WTC11 (cell line): ENCODE results near the gene RUVBL1. TPM values are rescaled to one million over a fixed set of nuclear protein-coding genes. Genes with fewer than 3 reads are reported as not detected.

Experiments used
- ATAC-seq: fragments of 200-7000 bp; cut with Tn5 transposase; 2 replicates; pipeline ENCODE4 v1.10.0; 2021; ENCODE audit warnings: mild to moderate bottlenecking, moderate library complexity
- CTCF ChIA-PET: fragments of 300-600 bp; sonication (Branson Sonifier 250); formaldehyde crosslinking; loops from one replicate; lab custom pipeline; 2021; ENCODE audit warnings: antibody characterized with exemption; lab: Charles Lee
- POLR2A ChIA-PET: fragments of 350-600 bp; sonication (Branson Sonifier 250); formaldehyde crosslinking; loops from one replicate; lab custom pipeline; 2021; ENCODE audit warnings: antibody characterized with exemption; lab: Charles Lee
- DNase-seq: peaks from one replicate; pipeline ENCODE4 v3.0.0; 2021; ENCODE audit warnings: low spot score
- H3K27ac Mint-ChIP-seq: 2 replicates; pipeline ENCODE4 v1.8.0; 2021; ENCODE audit warnings: mixed read lengths
- H3K27me3 Mint-ChIP-seq: 2 replicates; pipeline ENCODE4 v1.8.0; 2021; ENCODE audit warnings: low read depth, mild to moderate bottlenecking, moderate library complexity, mixed read lengths
- H3K36me3 Mint-ChIP-seq: 2 replicates; pipeline ENCODE4 v1.8.0; 2021; ENCODE audit warnings: mixed read lengths
- H3K4me1 Mint-ChIP-seq: 2 replicates; pipeline ENCODE4 v1.8.0; 2022; ENCODE audit warnings: mixed read lengths
- H3K4me3 Mint-ChIP-seq: 2 replicates; pipeline ENCODE4 v1.8.0; 2021; ENCODE audit warnings: mild to moderate bottlenecking, moderate library complexity, mixed read lengths
- H3K9me3 Mint-ChIP-seq: 2 replicates; pipeline ENCODE4 v1.8.0; 2021; ENCODE audit warnings: mixed read lengths
- ATF1 ChIP-seq: sonication (generic); formaldehyde crosslinking; IDR thresholded peaks from 2 replicates; pipeline ENCODE4 v1.8.1; 2023; ENCODE audit warnings: mild to moderate bottlenecking, moderate library complexity, missing genetic modification reagents
- ATF6 ChIP-seq: sonication (generic); formaldehyde crosslinking; IDR thresholded peaks from 2 replicates; pipeline ENCODE4 v1.8.1; 2023; ENCODE audit warnings: mild to moderate bottlenecking, missing genetic modification reagents
- CREB1 ChIP-seq: sonication (generic); formaldehyde crosslinking; IDR thresholded peaks from 2 replicates; pipeline ENCODE4 v1.8.0; 2023; ENCODE audit warnings: mild to moderate bottlenecking, missing genetic modification reagents
- ELF4 ChIP-seq: sonication (generic); formaldehyde crosslinking; IDR thresholded peaks from 2 replicates; pipeline ENCODE4 v1.8.1; 2022; ENCODE audit warnings: low read depth, mild to moderate bottlenecking, moderate library complexity, missing genetic modification reagents
- EMX1 ChIP-seq: fragments of 250-450 bp; sonication (Bioruptor Pico); IDR thresholded peaks from 2 replicates; pipeline ENCODE4 v1.8.0; 2021; ENCODE audit warnings: mild to moderate bottlenecking
- FOXP4 ChIP-seq: sonication (generic); formaldehyde crosslinking; IDR thresholded peaks from 2 replicates; pipeline ENCODE4 v1.8.0; 2022; ENCODE audit warnings: mild to moderate bottlenecking, missing genetic modification reagents
- GABPB1 ChIP-seq: sonication (generic); formaldehyde crosslinking; IDR thresholded peaks from 2 replicates; pipeline ENCODE4 v1.8.1; 2023; ENCODE audit warnings: mild to moderate bottlenecking, missing genetic modification reagents
- IRF2 ChIP-seq: sonication (generic); formaldehyde crosslinking; IDR thresholded peaks from 2 replicates; pipeline ENCODE4 v1.8.0; 2022; ENCODE audit warnings: low read depth, missing genetic modification reagents, borderline replicate concordance
- NR1H2 ChIP-seq: sonication (generic); formaldehyde crosslinking; IDR thresholded peaks from 2 replicates; pipeline ENCODE4 v1.9.0; 2021; ENCODE audit warnings: mild to moderate bottlenecking, moderate library complexity, missing genetic modification reagents
- NR3C1 ChIP-seq: sonication (generic); formaldehyde crosslinking; conservative IDR thresholded peaks from 2 replicates; pipeline ENCODE4 v1.8.1; 2023; ENCODE audit warnings: low read depth, mild to moderate bottlenecking, missing genetic modification reagents
- OVOL2 ChIP-seq: fragments of 250-450 bp; sonication (Bioruptor Pico); IDR thresholded peaks from 2 replicates; pipeline ENCODE4 v1.9.0; 2021; ENCODE audit warnings: mild to moderate bottlenecking, borderline replicate concordance
- PRDM15 ChIP-seq: sonication (generic); formaldehyde crosslinking; IDR thresholded peaks from 2 replicates; pipeline ENCODE4 v1.8.0; 2022; ENCODE audit warnings: missing genetic modification reagents
- PRRX2 ChIP-seq: fragments of 250-450 bp; sonication (Bioruptor Pico); IDR thresholded peaks from 2 replicates; pipeline ENCODE4 v1.8.0; 2021; ENCODE audit warnings: mild to moderate bottlenecking
- RORB ChIP-seq: fragments of 250-450 bp; sonication (Bioruptor Pico); IDR thresholded peaks from 2 replicates; pipeline ENCODE4 v1.9.0; 2021; ENCODE audit warnings: mild to moderate bottlenecking
- STAT6 ChIP-seq: sonication (generic); formaldehyde crosslinking; conservative IDR thresholded peaks from 2 replicates; pipeline ENCODE4 v1.8.1; 2023; ENCODE audit warnings: mild to moderate bottlenecking, low read depth, missing genetic modification reagents, moderate library complexity
- TP53 ChIP-seq: sonication (generic); formaldehyde crosslinking; IDR thresholded peaks from 2 replicates; pipeline ENCODE4 v1.8.1; 2023; ENCODE audit warnings: mild to moderate bottlenecking, missing genetic modification reagents
- ZNF281 ChIP-seq: sonication (generic); formaldehyde crosslinking; IDR thresholded peaks from 2 replicates; pipeline ENCODE4 v1.8.0; 2023; ENCODE audit warnings: mild to moderate bottlenecking, missing genetic modification reagents
- ZNF425 ChIP-seq: fragments of 250-450 bp; sonication (Bioruptor Pico); conservative IDR thresholded peaks from 2 replicates; pipeline ENCODE4 v1.9.0; 2021; ENCODE audit warnings: mild to moderate bottlenecking
- total RNA-seq: library from RNA; stranded (reverse); gene quantifications from 3 replicates; pipeline ENCODE4 v1.2.3, GENCODE V29; 2021

RUVBL1 gene
- total RNA-seq, 1 experiment from 2014 or later: 118 TPM

- no peak for TF ChIP-seq GABPB1 (CRISPR knock-in tag)
- no peak for TF ChIP-seq ATF6
- TF ChIP-seq NR3C1 (CRISPR knock-in tag): no peak
- TF ChIP-seq IRF2 (CRISPR knock-in tag): no peak
- TF ChIP-seq ZNF425 (CRISPR knock-in tag): no peak
Observed at GRCh38 chr3:128084675-128085021, 39.0 kb downstream of the RUVBL1 start (continued).

- H3K36me3 Mint-ChIP-seq: peaks cover 72% of the 10 kb centered on the region
- H3K4me1 Mint-ChIP-seq: no peaks in the 10 kb centered on the region
- ChIA-PET POLR2A (no interaction called here), CTCF (interaction anchor here (1.2 to 2.2 kb wide), 3 partner anchors 11 to 50 kb away, joined by 3 to 8 read pairs (median 4); no protein-coding TSS in a partner anchor)
- H3K9me3 Mint-ChIP-seq: no peaks in the 10 kb centered on the region
- no peak for DNase-seq
- H3K27ac Mint-ChIP-seq: no peak overlapping the region
- no peak overlapping the region for H3K4me3 Mint-ChIP-seq
- no peaks in the 10 kb centered on the region for H3K27me3 Mint-ChIP-seq
- no peak for ATAC-seq
- no peak for TF ChIP-seq ATF6
- no peak for TF ChIP-seq TP53 (CRISPR knock-in tag)
- TF ChIP-seq ELF4 (CRISPR knock-in tag): no peak
- no peak for TF ChIP-seq PRDM15
- no peak for TF ChIP-seq OVOL2 (CRISPR knock-in tag)
- no peak for TF ChIP-seq ATF1 (CRISPR knock-in tag)
- TF ChIP-seq NR1H2 (CRISPR knock-in tag): no peak
- TF ChIP-seq STAT6 (CRISPR knock-in tag): no peak
- no peak for TF ChIP-seq RORB (CRISPR knock-in tag)
- TF ChIP-seq FOXP4 (CRISPR knock-in tag): no peak
- no peak for TF ChIP-seq ZNF281 (CRISPR knock-in tag)
- no peak for TF ChIP-seq CREB1
- TF ChIP-seq EMX1 (CRISPR knock-in tag): no peak
- no peak for TF ChIP-seq PRRX2 (CRISPR knock-in tag)
Observed at GRCh38 chr3:128083980-128084674, 39.5 kb downstream of the RUVBL1 start.
